ENCODE results near the gene WNT5B. TPM values are rescaled to one million over a fixed set of nuclear protein-coding genes. Genes with fewer than 3 reads are reported as not detected.

The WNT5B gene
- total and polyA plus RNA-seq, 2 of the 8 experiments (the other 6 are each of a cell fraction or from before 2014, with no cell fraction given) = 0.91 to 1.2 TPM

- TF ChIP-seq HDAC2 (IDR thresholded peaks at IDR 0.05; ENCODE audit: borderline replicate concordance in 1 of 2, low read depth in 2 of 2, low read length in 2 of 2) (peak in 1 of 2 experiments; percentile 85; a peak in 2 of 4 replicates), CHD7 (IDR thresholded peaks at IDR 0.05; ENCODE audit: insufficient replicate concordance, low read length) (no peak), ATF2 (IDR thresholded peaks at IDR 0.05; ENCODE audit: low read length) (0 out of 2 replicates have a peak, but pooled peaks have one; percentile 16), TCF12 (IDR thresholded peaks at IDR 0.05; ENCODE audit: low read depth, low read length) (0 out of 2 replicates have a peak, but pooled peaks have one; percentile 34), SP4 (IDR thresholded peaks at IDR 0.05; ENCODE audit: low read length) (0 out of 2 replicates have a peak, but pooled peaks have one; percentile 22), GABPA (IDR thresholded peaks at IDR 0.05; ENCODE audit: borderline replicate concordance, insufficient read depth, low read length) (no peak), KDM5A (IDR thresholded peaks at IDR 0.05; ENCODE audit: low read length) (no peak)
These were observed 23.7 kb upstream of the WNT5B start (continued) for GRCh38 chr12:1605129-1606020.

Measured in H1 (cell line).